Retinal pigment epithelial cell (primary cell): ENCODE results near the gene SMIM24.
"Not testable (repeated sequence)": the region's sequence is repeated elsewhere in the genome, so short reads cannot be mapped to it uniquely, and the experiment has no call there.

Experiments used
- DNase-seq: peaks from one replicate; pipeline ENCODE4 v3.0.0-alpha.2; 2010; ENCODE audit warnings: low read depth
- H3K4me3 ChIP-seq: 2 replicates; pipeline ENCODE4 v1.5.1; 2011; ENCODE audit warnings: mild to moderate bottlenecking, low read length, control low read depth, moderate library complexity
- TF ChIP-seq, protein P1 (sequence below): conservative IDR thresholded peaks from 2 replicates; pipeline ENCODE4 v1.5.1; 2011; ENCODE audit warnings: low read depth, low read length, control low read depth, inconsistent platforms

The SMIM24 gene

GRCh38 chr19:3448616-3449334 lies 31.6 kb downstream of the SMIM24 start:
- TF ChIP-seq, protein P1, sequence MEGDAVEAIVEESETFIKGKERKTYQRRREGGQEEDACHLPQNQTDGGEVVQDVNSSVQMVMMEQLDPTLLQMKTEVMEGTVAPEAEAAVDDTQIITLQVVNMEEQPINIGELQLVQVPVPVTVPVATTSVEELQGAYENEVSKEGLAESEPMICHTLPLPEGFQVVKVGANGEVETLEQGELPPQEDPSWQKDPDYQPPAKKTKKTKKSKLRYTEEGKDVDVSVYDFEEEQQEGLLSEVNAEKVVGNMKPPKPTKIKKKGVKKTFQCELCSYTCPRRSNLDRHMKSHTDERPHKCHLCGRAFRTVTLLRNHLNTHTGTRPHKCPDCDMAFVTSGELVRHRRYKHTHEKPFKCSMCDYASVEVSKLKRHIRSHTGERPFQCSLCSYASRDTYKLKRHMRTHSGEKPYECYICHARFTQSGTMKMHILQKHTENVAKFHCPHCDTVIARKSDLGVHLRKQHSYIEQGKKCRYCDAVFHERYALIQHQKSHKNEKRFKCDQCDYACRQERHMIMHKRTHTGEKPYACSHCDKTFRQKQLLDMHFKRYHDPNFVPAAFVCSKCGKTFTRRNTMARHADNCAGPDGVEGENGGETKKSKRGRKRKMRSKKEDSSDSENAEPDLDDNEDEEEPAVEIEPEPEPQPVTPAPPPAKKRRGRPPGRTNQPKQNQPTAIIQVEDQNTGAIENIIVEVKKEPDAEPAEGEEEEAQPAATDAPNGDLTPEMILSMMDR = no peak

GRCh38 chr19:3446657-3447056 lies 33.7 kb downstream of the SMIM24 start:
- H3K4me3 ChIP-seq, DNase-seq: not testable (repeated sequence)

More at GRCh38 chr19:3448616-3449334, 31.6 kb downstream of the SMIM24 start:
- H3K4me3 ChIP-seq = no peak overlapping the region
- no peak for DNase-seq

GRCh38 chr19:3444695-3445234 lies 35.6 kb downstream of the SMIM24 start:
- TF ChIP-seq, protein P1 = no peak
- no peak for DNase-seq
- H3K4me3 ChIP-seq = no peak overlapping the region

DNA sequence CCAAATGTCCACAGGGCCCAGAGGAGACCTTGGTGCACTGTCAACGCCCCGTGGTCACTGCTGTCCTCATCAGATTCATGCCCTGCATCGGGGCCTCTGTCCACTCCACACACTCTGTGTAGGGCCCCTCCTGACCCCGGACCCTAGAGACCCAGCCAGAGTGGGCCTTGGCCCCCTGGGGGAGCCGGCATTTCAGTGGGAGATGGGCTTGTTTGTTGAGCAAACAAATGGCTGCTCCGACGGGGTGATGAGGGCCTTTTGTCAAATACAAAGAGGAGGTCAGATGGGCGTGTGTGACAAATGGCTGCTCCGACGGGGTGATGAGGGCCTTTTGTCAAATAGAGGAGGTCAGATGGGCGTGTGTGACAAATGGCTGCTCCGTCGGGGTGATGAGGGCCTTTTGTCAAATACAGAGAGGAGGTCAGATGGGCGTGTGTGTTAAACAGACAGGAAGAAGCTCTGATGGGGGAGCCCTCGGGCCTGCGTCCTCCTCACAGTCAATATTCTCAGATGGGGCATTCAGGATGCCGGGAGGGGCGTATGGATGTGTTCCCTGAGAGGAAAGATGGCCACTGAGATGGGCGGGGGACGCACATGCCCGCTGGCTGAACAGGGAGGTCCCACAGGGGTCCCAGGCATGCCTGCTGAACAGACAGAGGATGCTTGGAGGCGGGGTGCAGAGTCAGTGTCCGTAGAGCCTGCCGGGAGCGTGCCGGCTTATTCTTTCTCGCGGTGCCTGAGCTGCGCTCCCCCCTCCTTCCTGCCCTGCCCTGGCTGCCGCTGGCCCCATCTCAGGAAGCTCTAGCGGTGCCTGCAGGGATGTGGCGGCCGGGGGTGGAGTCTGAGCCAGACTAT lies 36.3 kb downstream of the SMIM24 start:
- TF ChIP-seq, protein P1 = no peak
- no peak for DNase-seq
- no peak overlapping the region for H3K4me3 ChIP-seq

DNA sequence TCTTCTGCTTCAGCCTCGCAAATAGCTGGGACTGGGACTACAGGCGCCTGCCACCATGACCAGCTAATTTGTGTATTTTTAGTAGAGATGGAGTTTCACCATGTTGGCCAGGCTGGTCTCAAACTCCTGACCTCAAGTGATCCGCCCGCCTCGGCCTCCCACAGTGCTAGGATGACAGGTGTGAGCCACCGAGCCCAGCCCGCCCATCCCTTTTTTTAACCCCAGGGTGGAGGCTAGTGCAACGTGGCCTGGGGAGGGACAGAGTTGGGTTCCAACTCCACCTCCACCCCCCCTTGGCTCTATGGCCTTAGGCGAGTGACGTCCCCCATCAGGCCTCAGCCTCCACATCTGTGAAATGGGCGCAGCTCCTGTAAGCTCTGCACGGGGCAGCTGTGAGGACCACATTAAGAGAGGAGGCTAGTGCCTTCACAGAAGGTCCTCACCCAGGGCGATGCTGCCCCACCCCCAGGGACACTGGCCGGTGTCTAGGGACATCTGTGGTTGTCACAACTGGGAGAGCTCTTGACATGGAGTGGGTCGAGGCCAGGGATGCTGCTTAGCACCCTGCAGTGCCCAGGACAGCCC lies 37.7 kb downstream of the SMIM24 start:
- TF ChIP-seq, protein P1 = no peak
- H3K4me3 ChIP-seq = no peak overlapping the region
- DNase-seq = no peak

DNA sequence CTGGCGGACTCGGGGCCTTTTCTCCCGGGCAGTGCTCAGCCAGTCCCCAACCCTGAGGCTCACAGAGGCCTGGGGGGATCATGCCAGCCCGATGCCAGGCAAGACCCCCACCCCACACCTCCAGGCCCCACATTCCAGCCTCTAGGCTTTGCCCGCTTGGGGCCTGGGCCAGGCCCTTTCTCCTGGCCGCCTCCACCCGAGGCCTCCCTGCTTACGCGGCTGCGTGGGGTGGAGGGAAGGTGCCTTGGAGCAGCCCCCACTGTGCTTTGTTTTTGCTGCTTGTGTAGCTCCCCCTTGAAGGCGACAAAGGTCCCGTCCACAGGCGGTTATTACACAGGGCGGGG lies 38.4 kb downstream of the SMIM24 start:
- no peak for DNase-seq
- TF ChIP-seq, protein P1 = no peak

More for the DNA sequence above, 38.4 kb downstream of the SMIM24 start:
- no peak overlapping the region for H3K4me3 ChIP-seq
